Measurements from ENCODE around the gene TSPAN3. TPM values are rescaled to one million over a fixed set of nuclear protein-coding genes. Genes with fewer than 3 reads are reported as not detected.

TSPAN3 gene
- total RNA-seq, 1 experiment from 2014 or later = 140 TPM

- Histone ChIP-seq H3K4me2 (ENCODE audit: low read length) (peak overlapping the region; percentile 95), H4K20me1 (ENCODE audit: low read length) (peaks cover 13% of the 10 kb centered on the region), H3K36me3 (ENCODE audit: low read depth, low read length) (no peaks in the 10 kb centered on the region), H3K9me3 (ENCODE audit: low read length) (no peaks in the 10 kb centered on the region), H3F3A (ENCODE audit: low read length, unreplicated experiment) (peaks cover 10% of the 10 kb centered on the region), H3K79me2 (ENCODE audit: low read length) (peaks cover 63% of the 10 kb centered on the region), H3K27me3 (ENCODE audit: low read length) (no peaks in the 10 kb centered on the region), H3K9me2 (replicated peaks; ENCODE audit: low read length) (no peaks in the 10 kb centered on the region), H2AFZ (ENCODE audit: low read length) (no peak overlapping the region), H3K4me1 (ENCODE audit: insufficient read depth, low read length) (peaks cover 67% of the 10 kb centered on the region), H3K27ac (ENCODE audit: low read length) (peak overlapping the region; percentile 98), H3K4me3 (ENCODE audit: low read length) (peak overlapping the region; percentile 86), H3K9ac (ENCODE audit: low read length) (peak overlapping the region; percentile 80)
- intact Hi-C loops (cut with micrococcal nuclease) = loop anchor here (10.0 kb wide), 1 partner anchor 347 kb away; no protein-coding TSS in a partner anchor
- TSS peak; percentile 78 for BruUV-seq (replicated peaks)
- TF ChIP-seq EZH2phosphoT487 (IDR thresholded peaks at IDR 0.05; ENCODE audit: borderline replicate concordance, low read length) (no peak), CTCF (conservative IDR thresholded peaks at IDR 0.05; ENCODE audit: low read depth, low read length) (no peak), EZH2 (IDR thresholded peaks at IDR 0.05; ENCODE audit: low read length, unreplicated experiment) (no peak)
- ATAC-seq (peak; percentile 2), DNase-seq (no peak)
- ChIA-PET POLR2A (ENCODE audit: unreplicated experiment) (no interaction called here), CTCF (interaction anchor here (0.5 kb wide), 1 partner anchor 448 kb away, joined by 3 read pairs; no protein-coding TSS in a partner anchor)
Measured at GRCh38 chr15:77067691-77068367, 3.1 kb downstream of the TSPAN3 start.

GRCh38 chr15:77066971-77067690 lies 3.8 kb downstream of the TSPAN3 start:
- H3K36me3 ChIP-seq (ENCODE audit: low read depth, low read length) = no peaks in the 10 kb centered on the region
- peaks cover 10% of the 10 kb centered on the region for H3F3A ChIP-seq (ENCODE audit: low read length, unreplicated experiment)

More at GRCh38 chr15:77066971-77067690, 3.8 kb downstream of the TSPAN3 start:
- ATAC-seq (peak; percentile 54), DNase-seq (peak; percentile 91)
- ChIA-PET POLR2A (ENCODE audit: unreplicated experiment) (no interaction called here), CTCF (interaction anchor here (0.5 kb wide), 1 partner anchor 449 kb away, joined by 3 read pairs; no protein-coding TSS in a partner anchor)
- TF ChIP-seq CTCF (conservative IDR thresholded peaks at IDR 0.05; ENCODE audit: low read depth, low read length) = no peak
- TF ChIP-seq EZH2phosphoT487 (IDR thresholded peaks at IDR 0.05; ENCODE audit: borderline replicate concordance, low read length) = no peak
- no peak for TF ChIP-seq EZH2 (IDR thresholded peaks at IDR 0.05; ENCODE audit: low read length, unreplicated experiment)
- Histone ChIP-seq H3K27me3 (ENCODE audit: low read length) (no peaks in the 10 kb centered on the region), H3K79me2 (ENCODE audit: low read length) (peaks cover 70% of the 10 kb centered on the region), H3K4me2 (ENCODE audit: low read length) (peak overlapping the region; percentile 61), H3K9me2 (replicated peaks; ENCODE audit: low read length) (no peaks in the 10 kb centered on the region), H4K20me1 (ENCODE audit: low read length) (peaks cover 13% of the 10 kb centered on the region), H2AFZ (ENCODE audit: low read length) (no peak overlapping the region), H3K9ac (ENCODE audit: low read length) (peak overlapping the region; percentile 34; the same call in 1 of the 2 replicates), H3K9me3 (ENCODE audit: low read length) (no peaks in the 10 kb centered on the region), H3K4me3 (ENCODE audit: low read length) (peak overlapping the region; percentile 19; the same call in 1 of the 2 replicates), H3K4me1 (ENCODE audit: insufficient read depth, low read length) (peaks cover 72% of the 10 kb centered on the region), H3K27ac (ENCODE audit: low read length) (peak overlapping the region; percentile 98)
- intact Hi-C loops (cut with micrococcal nuclease) = loop anchor here (10.0 kb wide), 1 partner anchor 348 kb away; no protein-coding TSS in a partner anchor
- no TSS peak for BruUV-seq (replicated peaks)

All from PC-3 (cell line).